NCI-H345 (cell line): ENCODE data around the gene PREX1.

Experiments used
- DNase-seq: peaks from one replicate; lab custom pipeline; 2025; lab: John Stamatoyannopoulos, UW

The PREX1 gene

GRCh38 chr20:48681873-48682426 lies 145.8 kb downstream of the PREX1 start:
- DNase-seq: no peak

- DNase-seq: no peak
Observed at GRCh38 chr20:48681201-48681872, 146.5 kb downstream of the PREX1 start.

DNA sequence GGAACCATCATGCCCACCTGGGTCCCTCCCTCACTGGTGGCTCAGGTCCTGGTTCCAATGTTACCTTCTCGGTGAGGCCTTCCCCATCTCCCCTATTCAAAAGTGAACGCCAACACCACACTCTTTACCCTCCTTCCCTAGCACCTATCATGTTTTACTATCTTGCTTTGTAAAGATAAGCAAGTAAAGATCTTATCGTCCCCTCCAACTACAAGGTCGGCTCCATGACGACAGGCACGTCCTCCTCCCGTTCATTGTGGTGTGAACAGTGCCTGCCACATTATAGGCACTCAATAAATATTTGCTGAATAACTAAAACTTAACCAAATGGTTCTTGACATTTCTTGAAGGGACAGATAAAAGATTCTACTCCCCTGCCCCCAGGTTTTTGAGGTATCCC lies 147.1 kb downstream of the PREX1 start:
- no peak for DNase-seq

DNA sequence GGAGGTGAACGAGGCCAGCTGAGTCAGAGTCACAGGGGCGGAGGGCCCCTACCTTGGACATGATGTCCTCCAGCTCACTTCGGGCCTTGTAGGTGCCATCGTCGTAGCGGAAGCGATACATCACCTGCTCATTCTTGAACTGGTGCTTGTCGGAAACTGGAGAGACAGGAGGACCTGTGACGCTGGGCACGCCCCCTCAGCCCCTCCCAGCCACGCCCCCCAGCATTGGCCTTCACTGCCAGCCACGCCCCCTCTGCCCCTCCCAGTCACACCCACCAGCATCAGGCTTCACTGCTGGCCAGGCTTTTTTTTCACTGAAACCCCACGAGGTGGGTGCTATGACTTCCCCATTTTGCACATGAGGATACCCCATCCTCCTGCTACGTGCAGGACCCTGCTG lies 148.2 kb downstream of the PREX1 start:
- no peak for DNase-seq

DNA sequence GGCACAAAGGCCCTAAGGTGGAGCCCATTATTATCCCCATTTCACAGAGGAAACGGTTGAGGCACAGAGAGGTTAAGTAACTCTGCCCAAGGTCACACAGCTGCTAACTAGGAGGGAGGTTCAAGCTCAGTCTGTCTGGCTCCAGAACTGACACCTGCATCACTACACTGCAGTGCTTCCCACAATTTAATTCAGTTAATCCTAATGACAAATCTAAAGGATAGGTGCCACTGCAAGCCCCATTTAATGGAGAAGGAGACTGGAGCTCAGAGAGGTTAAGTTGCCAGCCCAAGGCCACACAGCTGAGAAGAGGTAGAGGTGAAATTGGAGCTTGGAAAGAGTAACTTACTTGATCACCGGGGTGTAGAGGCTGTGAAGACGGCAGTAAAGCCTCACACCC lies 148.8 kb downstream of the PREX1 start:
- no peak for DNase-seq

DNA sequence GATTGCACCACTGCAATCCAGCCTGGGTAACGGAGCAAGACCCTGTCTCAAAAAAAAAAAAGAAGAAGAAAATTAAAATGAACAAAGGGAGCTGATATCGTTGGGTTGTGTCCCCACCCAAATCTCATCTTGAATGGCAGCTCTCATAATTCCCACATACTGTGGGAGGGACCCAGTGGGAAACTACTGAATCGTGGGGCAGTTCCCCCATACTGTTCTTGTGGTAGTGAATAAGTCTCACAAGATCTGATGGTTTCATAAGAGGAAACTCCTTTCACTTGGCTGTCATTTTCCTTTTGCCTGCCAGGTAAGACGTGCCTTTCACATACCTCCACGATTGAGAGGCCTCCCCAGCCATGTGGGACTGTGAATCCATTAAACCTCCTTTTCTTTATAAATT lies 149.4 kb downstream of the PREX1 start:
- no peak for DNase-seq

DNA sequence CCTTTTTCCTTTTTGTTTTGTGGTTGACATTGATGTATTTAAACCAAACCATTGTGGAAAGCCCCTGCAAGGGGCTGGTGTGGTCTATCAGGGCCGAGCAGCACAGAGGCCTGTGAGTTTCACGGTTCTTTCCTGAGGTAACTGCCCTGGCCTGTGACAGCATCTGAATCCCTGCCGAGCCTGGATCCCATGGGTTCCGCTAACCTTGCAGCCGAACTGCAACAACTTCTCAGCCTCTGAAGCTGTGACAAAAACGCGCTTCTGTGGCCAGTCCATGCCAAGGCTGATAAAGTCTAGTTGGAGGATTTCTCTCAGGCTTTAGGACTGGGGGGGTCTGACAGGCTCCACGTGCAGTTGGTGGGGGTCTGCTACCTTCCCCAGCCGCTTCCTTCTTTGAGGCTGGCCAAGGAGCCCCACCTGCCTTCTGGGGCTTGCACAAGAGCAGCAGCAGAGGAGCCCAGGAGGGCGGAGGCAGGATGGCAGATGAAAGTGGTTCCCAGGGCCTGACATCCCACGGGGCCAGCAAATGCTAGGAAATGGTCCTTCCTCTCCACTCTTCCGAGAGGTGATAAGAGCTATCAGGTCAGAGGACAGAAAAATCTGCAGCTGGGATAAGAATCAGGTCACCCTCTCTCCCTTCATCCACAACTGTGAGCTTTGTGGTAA lies 150.9 kb downstream of the PREX1 start:
- DNase-seq: no peak

GRCh38 chr20:48676125-48676524 lies 151.7 kb downstream of the PREX1 start:
- no peak for DNase-seq

GRCh38 chr20:48674461-48674860 lies 153.3 kb downstream of the PREX1 start:
- no peak for DNase-seq

GRCh38 chr20:48673507-48673906 lies 154.3 kb downstream of the PREX1 start:
- no peak for DNase-seq

- DNase-seq: no peak
Observed at GRCh38 chr20:48672324-48672723, 155.5 kb downstream of the PREX1 start.

- DNase-seq: no peak
Observed at GRCh38 chr20:48671141-48671540, 156.7 kb downstream of the PREX1 start.

GRCh38 chr20:48669946-48670605 lies 157.7 kb downstream of the PREX1 start:
- DNase-seq: no peak

DNA sequence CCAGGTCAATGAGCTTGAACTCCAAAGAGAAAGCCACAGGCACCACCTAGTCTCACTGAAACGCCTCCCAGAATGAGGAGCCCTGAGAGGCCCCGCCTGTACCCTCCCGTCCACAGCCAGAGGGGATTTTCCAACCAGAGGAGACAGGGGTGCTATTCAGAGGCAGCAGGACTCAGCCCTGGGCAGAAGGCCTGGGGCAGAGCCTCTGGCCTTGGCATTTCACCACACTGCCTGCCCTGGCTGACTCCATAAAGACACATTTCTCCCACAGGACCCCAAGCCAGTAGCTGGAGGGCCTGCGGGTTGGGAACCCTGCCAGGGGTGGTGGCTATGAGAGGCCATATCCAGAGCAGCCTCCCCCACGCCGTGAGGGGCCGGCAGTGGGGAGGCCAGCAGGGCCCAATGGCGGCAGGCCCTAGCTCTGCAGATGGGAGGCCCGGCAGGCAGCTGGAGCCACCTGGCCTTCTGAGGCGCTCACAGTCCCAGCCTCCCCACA lies 159.3 kb downstream of the PREX1 start:
- DNase-seq: peak; percentile 31

- DNase-seq: no peak
Observed at GRCh38 chr20:48667889-48668413, 159.8 kb downstream of the PREX1 start.

DNA sequence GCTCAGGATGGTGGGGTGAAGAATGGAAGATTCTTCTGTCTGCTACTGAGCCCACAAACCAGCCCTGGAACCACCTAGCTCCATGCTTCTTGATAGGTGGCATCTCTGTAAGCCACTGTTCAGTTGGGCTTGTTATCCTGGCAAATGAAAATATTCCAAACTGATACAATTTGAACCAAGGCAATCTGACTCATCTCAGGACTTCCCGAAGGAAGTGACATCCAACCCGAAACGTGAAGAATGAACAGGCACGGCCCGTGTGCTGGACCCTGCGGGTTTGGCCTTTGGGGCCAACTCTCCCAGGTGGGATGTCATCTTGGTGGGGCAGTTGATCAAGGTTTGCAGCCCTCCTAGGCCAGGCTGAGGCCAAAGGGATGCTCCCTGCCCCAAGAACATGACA lies 160.3 kb downstream of the PREX1 start:
- no peak for DNase-seq

DNA sequence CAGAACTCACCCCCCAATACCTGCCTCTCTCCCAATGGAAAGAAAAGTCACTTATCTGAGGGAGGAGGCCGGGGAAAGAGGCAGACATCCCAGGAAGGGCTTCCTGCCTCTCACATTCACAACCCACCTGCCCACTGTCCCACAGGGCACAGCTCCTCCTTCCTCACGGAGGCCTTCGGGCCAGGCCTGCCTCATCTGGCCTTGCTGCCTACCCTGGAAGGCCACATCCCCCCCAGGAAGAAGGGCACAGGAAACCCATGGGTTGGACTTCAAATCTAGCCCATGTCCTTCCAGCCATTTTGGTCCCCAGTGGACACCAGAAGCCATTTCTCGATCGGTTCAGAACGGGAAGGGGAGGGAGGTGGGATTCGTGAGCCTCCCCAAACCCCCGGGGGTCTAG lies 162.0 kb downstream of the PREX1 start:
- no peak for DNase-seq

DNA sequence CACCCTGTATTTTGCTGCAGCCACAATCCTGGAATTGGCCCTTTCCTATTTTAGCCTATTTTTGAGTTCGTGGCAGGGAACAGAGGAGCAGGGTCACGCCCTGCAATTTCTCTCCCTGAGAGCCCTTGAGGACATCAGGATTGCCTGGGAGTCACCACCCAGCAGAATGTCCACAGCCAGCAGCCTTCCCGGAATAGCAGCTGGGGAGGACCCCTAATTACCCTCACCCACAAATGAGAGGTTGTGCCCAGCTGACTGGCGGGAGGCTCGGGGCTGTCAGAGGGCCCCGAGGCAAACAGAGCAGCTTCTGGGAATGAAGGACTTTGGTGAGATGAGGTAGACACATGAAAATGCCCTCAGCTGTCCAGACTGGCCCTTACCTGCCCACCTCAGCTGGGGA lies 165.1 kb downstream of the PREX1 start:
- no peak for DNase-seq

DNA sequence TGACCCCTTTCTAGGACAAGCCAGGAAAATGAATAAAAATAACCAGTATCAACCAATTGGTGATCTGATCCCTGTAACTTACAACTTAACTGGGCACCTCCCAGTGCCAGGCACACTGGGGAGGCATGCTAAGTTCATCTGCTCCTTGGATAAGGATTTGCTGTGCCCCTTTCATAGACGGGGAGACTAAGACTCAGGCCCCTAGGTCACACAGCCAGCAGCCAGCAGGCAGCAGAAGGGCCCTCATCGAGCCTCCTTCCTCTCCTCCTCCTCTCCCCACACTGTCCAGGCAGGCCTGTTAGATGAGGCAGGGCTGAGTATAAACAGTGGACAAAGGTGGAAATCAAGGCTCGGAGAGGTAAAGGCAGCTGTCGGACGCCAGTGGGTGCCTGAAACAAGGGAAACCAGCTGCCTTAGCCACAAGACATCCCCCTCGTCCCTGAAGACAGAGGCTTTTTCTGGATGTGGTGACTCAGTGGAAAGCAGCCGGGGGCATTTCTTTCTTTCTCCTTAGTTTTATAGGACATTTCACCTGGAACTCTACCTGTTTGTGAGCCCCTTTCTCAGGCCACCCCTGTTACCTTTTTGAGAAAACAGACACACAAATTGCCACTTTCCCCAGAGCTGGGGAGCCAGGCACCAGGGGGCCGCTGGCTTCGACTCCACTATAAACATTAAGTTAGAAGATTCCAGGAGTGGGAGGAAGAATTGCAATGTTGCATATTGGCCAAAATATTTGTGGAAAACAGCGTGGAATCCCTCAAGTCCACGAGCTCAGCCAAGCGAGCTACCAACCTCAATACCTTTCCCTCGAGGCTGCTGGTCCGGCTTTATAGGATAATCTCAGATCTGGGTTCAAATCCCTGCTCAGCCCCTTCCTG lies 166.0 kb downstream of the PREX1 start:
- DNase-seq: no peak

DNA sequence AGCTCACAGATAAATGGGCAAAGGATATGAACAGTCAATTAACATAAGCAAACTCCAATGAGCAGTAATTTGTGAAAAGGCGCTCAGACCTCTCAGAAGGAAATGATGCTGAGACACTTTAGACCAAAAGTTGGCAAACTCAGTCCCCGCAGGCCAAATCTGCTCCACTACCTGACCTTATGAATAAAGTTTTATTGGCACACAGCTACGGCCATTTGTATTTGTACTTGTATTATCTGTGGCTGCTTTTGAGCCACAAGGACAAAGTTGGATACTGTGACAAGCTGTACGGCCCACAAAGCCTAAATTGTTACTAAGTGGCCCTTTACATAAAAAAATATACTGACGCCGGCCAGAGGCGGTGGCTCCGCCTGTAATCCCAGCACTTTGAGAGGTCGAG lies 167.0 kb downstream of the PREX1 start:
- DNase-seq: no peak

GRCh38 chr20:48659858-48660257 lies 167.9 kb downstream of the PREX1 start:
- DNase-seq: no peak

- DNase-seq: no peak
Observed at GRCh38 chr20:48658505-48658904, 169.3 kb downstream of the PREX1 start.
